Measurements from ENCODE around the gene LDLRAD2.

LDLRAD2 gene

GRCh38 chr1:21818656-21819055 is 6.6 kb downstream of the LDLRAD2 start:
- H3K27me3 ChIP-seq (ENCODE audit: insufficient read depth, poor library complexity, severe bottlenecking), result no peaks in the 10 kb centered on the region
- H3K27ac ChIP-seq (replicated peaks), result no peak overlapping the region
- peak in 1 of 2 experiments; percentile 36 for DNase-seq (ENCODE audit: low read depth in 1 of 2, low spot score in 1 of 2)
- TF ChIP-seq, protein P1, sequence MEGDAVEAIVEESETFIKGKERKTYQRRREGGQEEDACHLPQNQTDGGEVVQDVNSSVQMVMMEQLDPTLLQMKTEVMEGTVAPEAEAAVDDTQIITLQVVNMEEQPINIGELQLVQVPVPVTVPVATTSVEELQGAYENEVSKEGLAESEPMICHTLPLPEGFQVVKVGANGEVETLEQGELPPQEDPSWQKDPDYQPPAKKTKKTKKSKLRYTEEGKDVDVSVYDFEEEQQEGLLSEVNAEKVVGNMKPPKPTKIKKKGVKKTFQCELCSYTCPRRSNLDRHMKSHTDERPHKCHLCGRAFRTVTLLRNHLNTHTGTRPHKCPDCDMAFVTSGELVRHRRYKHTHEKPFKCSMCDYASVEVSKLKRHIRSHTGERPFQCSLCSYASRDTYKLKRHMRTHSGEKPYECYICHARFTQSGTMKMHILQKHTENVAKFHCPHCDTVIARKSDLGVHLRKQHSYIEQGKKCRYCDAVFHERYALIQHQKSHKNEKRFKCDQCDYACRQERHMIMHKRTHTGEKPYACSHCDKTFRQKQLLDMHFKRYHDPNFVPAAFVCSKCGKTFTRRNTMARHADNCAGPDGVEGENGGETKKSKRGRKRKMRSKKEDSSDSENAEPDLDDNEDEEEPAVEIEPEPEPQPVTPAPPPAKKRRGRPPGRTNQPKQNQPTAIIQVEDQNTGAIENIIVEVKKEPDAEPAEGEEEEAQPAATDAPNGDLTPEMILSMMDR (IDR thresholded peaks at IDR 0.05; ENCODE audit: insufficient read depth, low read length), result no peak
- TF ChIP-seq, protein P2, sequence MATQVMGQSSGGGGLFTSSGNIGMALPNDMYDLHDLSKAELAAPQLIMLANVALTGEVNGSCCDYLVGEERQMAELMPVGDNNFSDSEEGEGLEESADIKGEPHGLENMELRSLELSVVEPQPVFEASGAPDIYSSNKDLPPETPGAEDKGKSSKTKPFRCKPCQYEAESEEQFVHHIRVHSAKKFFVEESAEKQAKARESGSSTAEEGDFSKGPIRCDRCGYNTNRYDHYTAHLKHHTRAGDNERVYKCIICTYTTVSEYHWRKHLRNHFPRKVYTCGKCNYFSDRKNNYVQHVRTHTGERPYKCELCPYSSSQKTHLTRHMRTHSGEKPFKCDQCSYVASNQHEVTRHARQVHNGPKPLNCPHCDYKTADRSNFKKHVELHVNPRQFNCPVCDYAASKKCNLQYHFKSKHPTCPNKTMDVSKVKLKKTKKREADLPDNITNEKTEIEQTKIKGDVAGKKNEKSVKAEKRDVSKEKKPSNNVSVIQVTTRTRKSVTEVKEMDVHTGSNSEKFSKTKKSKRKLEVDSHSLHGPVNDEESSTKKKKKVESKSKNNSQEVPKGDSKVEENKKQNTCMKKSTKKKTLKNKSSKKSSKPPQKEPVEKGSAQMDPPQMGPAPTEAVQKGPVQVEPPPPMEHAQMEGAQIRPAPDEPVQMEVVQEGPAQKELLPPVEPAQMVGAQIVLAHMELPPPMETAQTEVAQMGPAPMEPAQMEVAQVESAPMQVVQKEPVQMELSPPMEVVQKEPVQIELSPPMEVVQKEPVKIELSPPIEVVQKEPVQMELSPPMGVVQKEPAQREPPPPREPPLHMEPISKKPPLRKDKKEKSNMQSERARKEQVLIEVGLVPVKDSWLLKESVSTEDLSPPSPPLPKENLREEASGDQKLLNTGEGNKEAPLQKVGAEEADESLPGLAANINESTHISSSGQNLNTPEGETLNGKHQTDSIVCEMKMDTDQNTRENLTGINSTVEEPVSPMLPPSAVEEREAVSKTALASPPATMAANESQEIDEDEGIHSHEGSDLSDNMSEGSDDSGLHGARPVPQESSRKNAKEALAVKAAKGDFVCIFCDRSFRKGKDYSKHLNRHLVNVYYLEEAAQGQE (IDR thresholded peaks at IDR 0.05; ENCODE audit: insufficient replicate concordance, low read depth), result no peak
- TF ChIP-seq POLR2AphosphoS5 (IDR thresholded peaks at IDR 0.05; ENCODE audit: low read depth) (no peak), GABPA (IDR thresholded peaks at IDR 0.05; ENCODE audit: low read depth) (no peak), SPI1 (IDR thresholded peaks at IDR 0.05; ENCODE audit: borderline replicate concordance, low read depth) (no peak)
- H3K4me3 ChIP-seq (replicated peaks; ENCODE audit: insufficient read depth, low read length), result no peak overlapping the region

DNA sequence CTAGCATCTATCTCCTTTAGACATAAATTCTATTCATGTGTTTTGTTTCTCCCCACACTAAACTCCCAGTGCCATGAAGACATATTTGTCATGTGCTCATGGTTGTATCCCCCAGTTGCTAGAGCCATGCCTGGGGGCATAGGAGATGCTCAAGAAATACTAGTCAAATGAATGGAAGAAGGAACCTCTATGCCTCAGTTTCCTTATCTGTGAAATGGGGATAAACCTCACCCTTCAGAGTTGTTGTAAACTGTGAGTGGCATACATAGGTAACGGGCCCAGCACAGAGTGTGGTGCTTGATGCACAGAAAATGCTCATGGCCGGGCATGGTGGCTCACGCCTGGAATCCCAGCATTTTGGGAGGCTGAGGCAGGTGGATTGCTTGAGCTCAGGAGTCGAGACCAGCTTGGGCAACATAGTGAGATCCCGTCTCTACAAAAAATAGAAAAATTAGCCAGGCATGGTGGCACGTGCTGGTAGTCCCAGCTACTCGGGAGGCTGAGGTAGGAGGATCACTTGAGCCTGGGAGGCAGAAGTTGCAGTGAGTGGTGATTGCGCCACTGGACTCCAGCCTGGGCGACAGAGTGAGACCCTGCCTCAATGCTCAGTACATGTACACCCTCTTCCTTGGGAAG is 8.7 kb downstream of the LDLRAD2 start:
- DNase-seq (ENCODE audit: low read depth in 1 of 2, low spot score in 1 of 2), result no peak
- H3K4me3 ChIP-seq (replicated peaks; ENCODE audit: insufficient read depth, low read length), result no peak overlapping the region
- TF ChIP-seq POLR2AphosphoS5 (IDR thresholded peaks at IDR 0.05; ENCODE audit: low read depth) (no peak), GABPA (IDR thresholded peaks at IDR 0.05; ENCODE audit: low read depth) (no peak)
- H3K27me3 ChIP-seq (ENCODE audit: insufficient read depth, poor library complexity, severe bottlenecking), result no peaks in the 10 kb centered on the region
- H3K27ac ChIP-seq (replicated peaks), result no peak overlapping the region

DNA sequence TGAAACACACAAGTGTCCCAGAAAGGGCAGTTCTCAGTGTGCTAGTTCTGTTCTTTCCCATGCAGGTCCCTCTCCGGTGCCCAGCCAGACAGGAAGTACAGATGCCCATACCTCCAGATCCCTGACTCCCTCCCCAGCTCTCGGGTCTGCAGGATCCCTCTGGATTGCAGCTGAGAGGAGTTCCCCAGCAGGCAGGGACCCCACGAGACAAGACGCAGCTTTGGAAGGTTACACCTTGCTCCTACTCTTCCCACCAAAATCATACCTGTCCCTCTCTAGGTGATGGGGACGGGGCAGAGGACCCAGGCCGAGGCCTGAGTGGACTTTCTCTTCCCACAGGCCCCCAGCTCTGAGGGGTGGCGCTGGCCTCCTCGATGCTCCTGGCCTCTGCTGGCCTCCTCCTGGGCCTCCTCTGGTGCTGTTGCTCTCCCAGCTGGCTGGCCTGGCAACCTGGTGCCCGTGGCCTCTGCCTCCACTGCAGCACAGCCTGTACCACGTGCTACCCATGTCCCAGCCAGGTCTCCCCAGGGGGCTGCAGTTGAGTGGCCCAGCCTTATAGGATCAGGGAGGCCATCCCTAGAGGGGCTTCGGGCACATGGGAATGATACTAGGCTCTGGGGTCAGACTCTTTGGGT is 9.4 kb downstream of the LDLRAD2 start:
- DNase-seq (ENCODE audit: low read depth in 1 of 2, low spot score in 1 of 2), result no peak
- Histone ChIP-seq H3K27ac (replicated peaks) (no peak overlapping the region), H3K4me3 (replicated peaks; ENCODE audit: insufficient read depth, low read length) (no peak overlapping the region), H3K27me3 (ENCODE audit: insufficient read depth, poor library complexity, severe bottlenecking) (no peaks in the 10 kb centered on the region)
- TF ChIP-seq GABPA (IDR thresholded peaks at IDR 0.05; ENCODE audit: low read depth) (no peak), SPI1 (IDR thresholded peaks at IDR 0.05; ENCODE audit: borderline replicate concordance, low read depth) (no peak), POLR2AphosphoS5 (IDR thresholded peaks at IDR 0.05; ENCODE audit: low read depth) (no peak)
- TF ChIP-seq, protein P2 (IDR thresholded peaks at IDR 0.05; ENCODE audit: insufficient replicate concordance, low read depth), result no peak
- TF ChIP-seq, protein P1 (IDR thresholded peaks at IDR 0.05; ENCODE audit: insufficient read depth, low read length), result no peak

DNA sequence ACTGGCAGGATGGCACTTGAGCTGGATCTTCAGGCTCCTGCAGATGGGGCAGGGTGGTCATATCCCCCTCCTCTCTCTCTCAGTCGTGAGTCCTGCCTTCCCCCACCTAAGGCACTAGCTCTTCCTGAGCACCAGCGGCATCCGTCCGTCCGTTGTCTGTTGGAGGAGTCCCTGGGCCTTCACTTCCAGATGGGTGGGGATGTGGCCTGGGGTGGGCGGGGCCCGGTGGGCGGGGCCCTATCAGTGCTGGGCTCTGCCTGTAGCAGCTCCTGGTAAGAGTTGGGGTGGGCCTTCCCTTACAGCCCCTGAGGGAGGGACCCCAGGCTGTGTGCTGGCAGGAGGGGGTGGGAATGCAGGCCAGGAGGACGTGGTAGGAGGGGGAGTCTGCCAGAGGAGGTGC is 10.3 kb downstream of the LDLRAD2 start:
- Histone ChIP-seq H3K4me3 (replicated peaks; ENCODE audit: insufficient read depth, low read length) (no peak overlapping the region), H3K27me3 (ENCODE audit: insufficient read depth, poor library complexity, severe bottlenecking) (no peaks in the 10 kb centered on the region), H3K27ac (replicated peaks) (no peak overlapping the region)
- TF ChIP-seq SPI1 (IDR thresholded peaks at IDR 0.05; ENCODE audit: borderline replicate concordance, low read depth) (no peak), GABPA (IDR thresholded peaks at IDR 0.05; ENCODE audit: low read depth) (no peak), POLR2AphosphoS5 (IDR thresholded peaks at IDR 0.05; ENCODE audit: low read depth) (no peak)
- TF ChIP-seq, protein P2 (IDR thresholded peaks at IDR 0.05; ENCODE audit: insufficient replicate concordance, low read depth), result no peak
- TF ChIP-seq, protein P1 (IDR thresholded peaks at IDR 0.05; ENCODE audit: insufficient read depth, low read length), result no peak
- DNase-seq (ENCODE audit: low read depth in 1 of 2, low spot score in 1 of 2), result no peak
